Measurements from ENCODE around the gene ESR2.

DNA sequence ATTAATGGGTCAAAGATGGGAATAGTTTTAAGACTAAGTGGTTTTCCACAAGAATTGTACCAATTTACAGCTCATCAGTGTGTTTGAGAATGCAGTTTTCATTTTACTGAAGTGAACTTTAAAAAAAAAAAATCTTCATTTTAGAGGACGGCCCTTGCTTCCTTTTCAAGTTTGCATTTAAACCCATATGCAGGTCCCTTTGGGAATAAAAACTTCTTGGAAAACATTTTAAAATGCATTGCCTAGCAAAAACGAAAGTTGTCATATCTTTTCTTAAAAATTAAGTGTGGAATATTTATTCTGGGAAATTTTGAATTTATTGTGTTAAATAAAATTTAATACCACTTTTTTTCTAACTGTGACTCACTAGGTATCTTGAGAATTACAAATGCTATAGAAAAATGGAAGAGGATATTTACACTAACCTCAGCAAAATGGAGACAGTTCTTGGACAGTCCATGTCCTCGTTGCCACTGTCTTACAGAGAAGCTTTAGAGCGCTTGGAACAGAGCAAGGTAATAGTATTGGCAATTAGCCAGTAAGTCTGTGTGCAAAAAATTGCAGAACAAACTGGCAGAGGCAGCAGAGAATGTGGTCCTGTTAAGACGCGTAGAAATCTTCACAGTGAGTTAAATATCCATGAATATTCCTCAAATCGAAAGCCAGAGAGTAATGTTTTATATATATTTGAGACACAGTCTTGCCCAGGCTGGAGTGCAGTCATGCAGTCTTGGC is 231.6 kb downstream of the ESR2 start:
- TF ChIP-seq CTCF (IDR thresholded peaks at IDR 0.05; ENCODE audit: insufficient read depth, low read length, poor library complexity, severe bottlenecking) (no peak), EZH2phosphoT487 (conservative IDR thresholded peaks at IDR 0.05; ENCODE audit: low read length) (no peak)

All from SU-DHL-6 (cell line).